LNCAP (cell line): ENCODE results near the gene GALNTL6.

Source experiments
- TF ChIP-seq, protein P1 (sequence below): fragments of 450-650 bp; IDR thresholded peaks from 2 replicates; pipeline ENCODE4 v1.5.1; 2017; ENCODE audit warnings: mild to moderate bottlenecking

Gene GALNTL6

DNA sequence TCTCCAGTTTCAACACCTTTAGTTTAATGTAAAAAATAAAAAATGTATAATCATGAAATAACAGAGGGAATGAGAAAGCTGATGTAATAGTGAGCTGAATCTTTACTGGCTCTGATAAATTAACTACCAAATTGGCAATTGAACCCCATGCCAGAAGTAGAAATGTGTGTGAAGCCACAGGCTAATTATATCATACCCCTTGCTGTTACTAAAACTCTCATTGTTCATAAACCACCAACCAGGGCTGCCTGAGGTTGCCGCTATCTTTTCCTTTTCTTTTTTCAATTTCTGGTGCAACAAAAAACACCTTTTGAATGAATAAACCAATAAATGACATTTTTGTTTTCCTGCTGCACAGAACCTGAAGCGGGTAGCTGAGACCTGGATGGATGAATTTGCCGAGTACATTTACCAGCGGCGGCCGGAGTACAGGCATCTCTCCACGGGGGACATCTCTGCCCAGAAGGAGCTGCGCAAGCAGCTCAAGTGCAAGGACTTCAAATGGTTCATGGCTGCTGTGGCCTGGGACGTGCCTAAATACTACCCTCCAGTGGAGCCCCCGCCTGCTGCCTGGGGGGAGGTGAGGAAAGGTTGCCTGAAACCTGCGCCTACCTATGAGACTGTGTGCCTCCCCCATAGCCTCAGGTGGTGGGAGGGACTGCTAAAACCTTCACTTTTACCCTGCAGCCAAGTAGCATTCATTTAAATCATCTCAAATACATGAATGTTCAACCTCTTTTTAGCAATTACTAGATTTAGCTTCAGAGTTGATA, 1138.7 kb downstream of the GALNTL6 start:
- TF ChIP-seq, protein P1, sequence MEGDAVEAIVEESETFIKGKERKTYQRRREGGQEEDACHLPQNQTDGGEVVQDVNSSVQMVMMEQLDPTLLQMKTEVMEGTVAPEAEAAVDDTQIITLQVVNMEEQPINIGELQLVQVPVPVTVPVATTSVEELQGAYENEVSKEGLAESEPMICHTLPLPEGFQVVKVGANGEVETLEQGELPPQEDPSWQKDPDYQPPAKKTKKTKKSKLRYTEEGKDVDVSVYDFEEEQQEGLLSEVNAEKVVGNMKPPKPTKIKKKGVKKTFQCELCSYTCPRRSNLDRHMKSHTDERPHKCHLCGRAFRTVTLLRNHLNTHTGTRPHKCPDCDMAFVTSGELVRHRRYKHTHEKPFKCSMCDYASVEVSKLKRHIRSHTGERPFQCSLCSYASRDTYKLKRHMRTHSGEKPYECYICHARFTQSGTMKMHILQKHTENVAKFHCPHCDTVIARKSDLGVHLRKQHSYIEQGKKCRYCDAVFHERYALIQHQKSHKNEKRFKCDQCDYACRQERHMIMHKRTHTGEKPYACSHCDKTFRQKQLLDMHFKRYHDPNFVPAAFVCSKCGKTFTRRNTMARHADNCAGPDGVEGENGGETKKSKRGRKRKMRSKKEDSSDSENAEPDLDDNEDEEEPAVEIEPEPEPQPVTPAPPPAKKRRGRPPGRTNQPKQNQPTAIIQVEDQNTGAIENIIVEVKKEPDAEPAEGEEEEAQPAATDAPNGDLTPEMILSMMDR, result no peak

GRCh38 chr4:172953896-172954568, 1140.8 kb downstream of the GALNTL6 start:
- TF ChIP-seq, protein P1, result no peak

GRCh38 chr4:172957216-172957615, 1144.0 kb downstream of the GALNTL6 start:
- TF ChIP-seq, protein P1, result no peak

- TF ChIP-seq, protein P1, result no peak
These were observed 1149.6 kb downstream of the GALNTL6 start for GRCh38 chr4:172962564-172963353.

DNA sequence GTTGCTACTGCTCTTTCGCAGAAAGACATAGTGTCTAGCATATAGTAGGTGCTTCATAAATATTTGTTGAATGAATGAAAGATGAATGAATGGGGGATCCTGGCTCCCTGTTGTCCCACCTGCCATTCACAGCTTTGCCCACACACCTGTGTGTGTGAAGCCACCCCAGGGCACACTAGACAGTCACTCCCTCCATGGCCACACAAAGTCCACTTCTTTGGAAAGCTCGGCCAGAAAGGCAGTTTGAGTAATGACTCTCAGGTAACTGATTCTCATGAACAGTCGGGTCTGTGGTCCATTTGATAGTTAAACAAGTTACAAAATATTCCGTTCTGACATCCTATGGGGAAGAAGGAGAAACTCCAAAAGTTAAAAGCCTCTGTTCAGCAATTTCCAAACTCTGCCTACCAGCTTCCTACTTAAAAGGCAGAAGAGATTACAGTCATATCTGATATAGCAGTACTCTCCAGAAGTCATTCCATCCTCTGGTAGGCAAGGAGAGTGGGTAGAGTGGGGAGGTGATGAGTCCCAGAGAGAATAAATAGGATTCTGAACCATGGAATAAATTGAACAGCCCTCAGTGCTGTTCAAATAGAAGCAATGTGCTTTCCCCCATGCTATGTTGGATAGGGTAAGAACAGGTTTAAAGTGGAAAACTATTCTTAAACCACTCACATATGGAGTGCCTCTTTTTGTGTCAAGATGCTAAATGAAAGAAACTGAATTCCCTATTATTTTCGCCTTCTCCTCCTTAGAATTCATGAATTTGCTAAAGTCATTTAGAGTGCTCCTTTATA, 1150.5 kb downstream of the GALNTL6 start:
- TF ChIP-seq, protein P1, result no peak

DNA sequence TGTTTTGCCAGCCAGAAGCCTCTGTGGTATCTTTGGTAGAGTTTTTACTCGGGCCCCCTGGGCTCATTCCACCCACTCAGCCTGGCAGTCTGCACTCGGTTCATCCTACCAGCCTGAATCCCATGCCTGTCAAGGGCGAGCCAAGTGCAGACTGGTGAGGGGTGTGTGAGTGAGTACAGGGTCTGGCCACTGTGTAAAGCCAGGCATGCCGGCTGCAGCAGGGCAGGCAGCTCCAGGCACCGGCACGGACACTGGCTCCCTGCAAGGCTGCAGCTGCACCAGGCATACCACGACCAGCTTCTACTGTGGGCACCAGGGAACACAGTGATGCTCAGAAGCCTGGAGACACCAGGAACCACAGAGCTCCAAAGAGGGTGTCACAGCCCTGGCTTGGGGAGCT, 1161.4 kb downstream of the GALNTL6 start:
- TF ChIP-seq, protein P1, result no peak
